NCI-H1417 (cell line): Measurements from ENCODE around the gene HNF1A.

Experiments used
- DNase-seq, 3 experiments: peaks; one replicate each; lab custom pipeline; 2025; lab: John Stamatoyannopoulos, UW

HNF1A gene

GRCh38 chr12:121050725-121051124 is 72.4 kb downstream of the HNF1A start:
- no peak for DNase-seq
